GM21825 (cell line): Measurements from ENCODE around the gene ERVFRD-1.
"Not testable (repeated sequence)": the region's sequence is repeated elsewhere in the genome, so short reads cannot be mapped to it uniquely, and the experiment has no call there.

ENCODE experiments used
- ATAC-seq: cut with Tn5 transposase; IDR thresholded peaks from one replicate; pipeline ENCODE4 v1.9.1; 2021; ENCODE audit warnings: mild to moderate bottlenecking, moderate library complexity; ENCODE audit not compliant: unreplicated experiment

Gene ERVFRD-1

DNA sequence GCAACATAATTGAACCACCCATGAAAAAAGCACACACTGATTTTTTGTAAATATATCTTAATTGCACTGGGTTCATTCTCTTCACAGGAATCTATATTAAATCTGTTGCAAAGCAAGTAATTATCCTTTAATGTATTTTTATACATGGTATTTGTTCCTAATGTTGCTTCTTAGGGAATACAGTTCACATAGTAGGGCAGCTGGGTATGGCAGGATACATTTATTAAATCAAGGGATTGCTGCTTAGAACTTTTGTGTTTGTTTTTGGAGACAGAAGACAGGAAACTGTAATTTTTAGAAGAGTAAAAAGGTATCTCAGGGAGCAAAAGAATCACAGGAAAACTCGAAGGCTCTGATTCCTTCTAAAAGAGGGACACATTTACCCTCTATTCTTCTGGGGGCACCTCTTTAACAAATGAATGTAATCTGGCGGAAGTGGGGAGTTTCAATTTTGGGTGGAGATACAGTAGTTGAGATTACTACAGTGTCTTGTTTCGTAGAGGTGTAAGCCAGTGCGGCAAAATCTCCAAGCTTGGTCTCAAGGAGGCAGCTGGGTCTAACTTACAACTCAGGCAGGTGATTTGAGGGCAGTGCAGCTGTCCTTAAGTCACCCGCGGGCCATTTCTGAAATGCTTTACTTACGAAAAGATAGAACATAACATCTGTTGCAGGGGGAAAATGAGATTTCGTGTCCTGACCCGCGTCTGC, 18.7 kb downstream of the ERVFRD-1 start:
- peak; percentile 35 for ATAC-seq

DNA sequence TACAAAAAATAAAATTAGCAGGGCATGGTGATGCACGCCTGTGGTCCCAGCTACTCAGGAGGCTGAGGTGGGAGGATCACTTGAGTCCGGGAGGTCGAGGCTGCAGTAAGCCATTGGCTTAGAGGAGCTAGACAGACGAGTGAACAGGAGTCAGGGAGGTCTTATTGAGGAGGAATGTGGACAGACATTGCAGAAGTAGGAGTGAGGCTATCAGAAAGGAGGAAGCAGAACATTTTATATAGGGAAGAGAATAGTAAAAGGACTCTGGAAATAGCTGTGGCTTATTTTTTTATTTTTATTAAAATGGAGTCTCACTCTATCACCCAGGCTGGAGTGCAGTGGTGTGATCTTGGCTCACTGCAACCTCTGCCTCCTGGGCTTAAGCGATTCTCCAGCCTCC, 20.4 kb downstream of the ERVFRD-1 start:
- not testable (repeated sequence) for ATAC-seq

DNA sequence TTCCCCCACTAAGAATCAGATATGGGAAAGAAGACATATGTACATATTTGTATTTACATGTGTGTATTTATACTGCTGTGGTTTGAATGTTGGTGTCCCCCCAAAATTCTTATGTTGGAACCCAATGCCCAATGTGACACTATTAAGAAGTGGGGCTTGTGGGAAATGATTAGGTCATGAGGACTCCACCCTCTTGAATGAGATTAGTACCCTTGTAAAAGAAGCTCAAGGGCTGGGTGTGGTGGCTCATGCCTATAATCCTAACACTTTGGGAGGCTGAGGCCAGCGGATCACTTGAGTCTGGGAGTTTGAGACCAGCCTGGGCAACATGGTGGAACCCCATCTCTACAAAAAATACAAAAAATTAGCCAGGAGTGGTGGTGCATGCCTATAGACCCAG, 21.8 kb downstream of the ERVFRD-1 start:
- no peak for ATAC-seq

DNA sequence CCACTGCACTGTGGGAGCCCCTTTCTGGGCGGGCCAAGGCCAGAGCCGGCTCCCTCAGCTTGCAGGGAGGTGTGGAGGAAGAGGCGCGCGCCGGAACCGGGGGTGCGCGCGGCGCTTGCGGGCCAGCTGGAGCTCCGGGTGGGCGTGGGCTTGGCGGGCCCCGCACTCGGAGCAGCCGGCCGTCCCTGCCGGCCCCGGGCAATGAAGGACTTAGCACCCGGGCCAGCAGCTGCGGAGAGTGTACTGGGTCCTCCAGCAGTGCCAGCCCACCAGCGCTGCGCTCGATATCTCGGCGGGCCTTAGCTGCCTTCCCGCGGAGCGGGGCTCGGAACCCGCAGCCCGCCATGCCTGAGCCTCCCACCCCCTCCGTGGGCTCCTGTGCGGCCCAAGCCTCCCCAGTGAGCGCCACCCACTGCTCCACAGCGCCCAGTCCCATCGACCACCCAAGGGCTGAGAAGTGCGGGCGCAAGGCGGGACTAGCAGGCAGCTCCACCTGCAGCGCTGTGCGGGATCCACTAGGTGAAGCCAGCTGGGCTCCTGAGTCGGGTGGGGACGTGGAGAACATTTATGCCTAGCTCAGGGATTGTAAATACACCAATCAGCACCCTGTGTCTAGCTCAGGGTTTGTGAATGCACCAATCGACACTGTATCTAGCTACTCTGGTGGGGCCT, 24.2 kb downstream of the ERVFRD-1 start:
- ATAC-seq: not testable (repeated sequence)

DNA sequence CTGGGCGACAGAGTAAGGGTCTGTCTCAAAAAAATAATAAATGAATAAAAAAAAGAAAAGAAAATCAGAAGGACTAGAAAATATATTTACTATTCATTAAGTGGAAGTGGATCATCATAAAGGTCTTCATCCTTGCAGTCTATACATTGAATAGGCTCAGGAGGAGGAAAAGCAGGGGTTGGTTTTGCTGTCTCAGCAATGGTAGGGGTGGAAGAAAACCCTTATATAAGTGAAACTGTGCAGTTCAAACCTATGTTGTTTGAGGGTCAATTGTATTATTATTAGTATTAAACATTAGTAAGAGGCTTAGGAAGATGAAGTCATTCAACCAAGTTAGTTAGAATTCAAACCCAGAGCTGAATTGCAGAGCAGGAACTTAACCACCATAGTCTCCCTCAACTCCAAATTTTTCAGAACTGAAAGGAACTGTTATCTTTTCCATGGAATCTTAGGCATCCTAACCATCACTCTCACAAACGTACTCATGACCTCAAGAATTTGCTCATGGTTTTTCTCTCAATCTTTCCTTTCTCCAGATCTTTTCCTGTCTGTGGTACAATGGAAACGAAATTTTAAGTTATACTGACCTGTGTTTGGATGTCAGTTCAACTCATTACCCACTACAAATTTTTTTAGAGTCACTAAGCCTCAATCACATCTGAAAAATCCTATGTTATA, 25.6 kb downstream of the ERVFRD-1 start:
- ATAC-seq: no peak

DNA sequence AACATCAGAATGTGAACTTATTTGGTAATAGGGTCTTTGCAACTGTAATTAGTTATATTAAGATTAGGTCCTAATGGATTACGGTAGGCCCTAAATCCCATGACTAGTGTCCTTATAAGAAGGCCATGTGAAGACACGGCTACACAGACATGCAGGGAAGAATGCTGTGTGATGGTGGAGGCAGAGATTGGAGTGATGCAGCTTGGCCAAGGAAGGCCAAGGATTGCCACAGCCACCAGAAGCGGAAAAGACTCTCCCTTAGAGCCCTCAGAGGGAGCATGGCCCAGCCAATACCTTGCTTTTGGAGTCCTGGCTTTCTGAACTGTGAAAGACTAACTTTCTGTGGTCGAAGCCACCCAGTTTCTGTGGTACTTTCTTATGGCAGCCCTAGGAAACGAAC, 27.6 kb downstream of the ERVFRD-1 start:
- no peak for ATAC-seq

DNA sequence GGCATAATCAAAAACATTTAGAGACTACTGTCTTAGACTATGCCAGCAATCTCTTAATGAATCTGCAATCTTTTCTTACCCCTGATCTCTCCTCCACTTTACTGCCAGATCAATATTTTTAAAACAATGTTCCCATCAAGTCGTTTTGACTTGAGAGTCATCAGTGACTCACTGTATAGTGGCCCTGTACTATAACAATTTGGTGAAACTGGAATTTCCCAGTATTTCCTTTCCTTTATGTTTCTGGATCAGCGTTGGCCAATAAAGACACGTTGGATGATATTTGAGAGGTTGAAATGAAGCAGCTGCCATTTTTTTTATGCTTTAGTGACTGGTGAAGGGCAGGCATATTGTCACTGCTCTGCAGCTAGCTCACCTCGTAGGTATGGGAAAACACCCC, 28.0 kb downstream of the ERVFRD-1 start:
- ATAC-seq: no peak

DNA sequence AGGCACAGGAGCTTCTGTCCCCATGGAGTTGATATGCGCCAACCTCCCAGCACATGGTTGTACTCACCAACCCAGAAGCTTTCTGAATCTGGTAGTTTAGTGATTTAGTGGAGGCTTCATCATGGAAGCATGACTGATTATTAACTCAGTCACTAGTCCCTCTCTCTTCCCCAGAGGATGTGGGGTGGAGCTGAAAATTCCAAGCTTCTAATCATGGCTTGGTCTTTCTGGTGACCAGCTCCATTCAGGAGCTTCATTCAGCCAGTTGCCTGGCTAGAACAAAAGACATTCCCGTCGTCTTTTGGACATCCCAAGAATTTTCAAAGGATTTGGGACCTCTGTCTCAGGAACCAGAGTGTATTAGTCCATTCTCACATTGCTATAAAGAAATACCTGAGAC, 31.2 kb downstream of the ERVFRD-1 start:
- ATAC-seq: no peak

DNA sequence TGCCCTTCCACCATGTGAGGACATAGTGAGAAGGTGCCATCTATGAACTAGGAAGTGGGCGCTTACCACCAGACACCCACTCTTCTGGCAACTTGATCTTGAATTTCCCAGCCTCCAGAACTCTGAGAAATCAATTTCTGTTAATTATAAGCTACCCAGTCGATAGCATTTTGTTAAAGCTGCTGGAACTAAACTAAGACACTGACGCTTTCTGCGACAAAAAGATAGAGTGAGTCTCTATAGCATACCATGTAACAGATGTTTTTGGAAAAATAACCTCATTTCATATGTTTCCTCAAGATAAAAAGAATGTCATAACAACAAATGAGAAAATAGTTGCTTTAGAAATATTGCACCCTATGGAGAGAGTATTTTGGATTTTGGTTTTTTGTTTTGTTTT, 33.3 kb downstream of the ERVFRD-1 start:
- ATAC-seq: no peak

DNA sequence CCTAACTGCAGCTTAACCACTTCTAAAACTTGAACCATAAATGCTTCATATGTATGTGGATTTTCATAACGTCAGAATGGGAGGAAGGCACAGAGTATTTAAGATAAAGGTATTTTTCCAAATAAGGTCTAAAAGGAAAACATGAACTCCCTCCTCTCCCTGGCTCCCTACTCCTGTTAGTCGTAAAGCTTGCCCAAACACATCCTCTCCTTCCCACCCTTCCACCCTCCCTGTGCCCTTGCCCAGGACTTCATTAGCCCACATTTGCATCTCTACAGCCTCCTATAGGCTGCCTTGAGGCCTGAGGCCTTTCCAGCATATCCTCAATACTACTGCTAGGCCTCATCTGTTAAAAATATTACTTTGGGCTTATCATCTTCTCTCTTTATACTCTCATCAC, 35.0 kb downstream of the ERVFRD-1 start:
- ATAC-seq: no peak

DNA sequence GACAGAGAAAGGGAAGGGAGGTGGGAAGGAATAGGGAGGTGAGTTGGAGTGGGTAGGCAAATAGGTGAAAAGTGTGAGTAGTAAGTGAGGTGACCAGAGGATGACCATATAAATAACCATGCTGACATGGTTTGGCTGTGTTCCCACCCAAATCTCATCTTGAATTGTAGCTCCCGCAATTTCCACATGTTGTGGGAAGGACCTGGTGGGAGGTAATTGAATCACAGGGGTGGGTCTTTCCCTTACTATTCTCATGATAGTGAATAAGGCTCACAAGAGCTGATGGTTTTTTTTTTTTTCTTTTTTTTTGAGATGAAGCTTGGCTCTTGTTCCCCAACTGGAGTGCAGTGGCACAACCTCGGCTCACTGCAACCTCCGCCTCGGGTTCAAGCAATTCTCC, 39.4 kb downstream of the ERVFRD-1 start:
- no peak for ATAC-seq

DNA sequence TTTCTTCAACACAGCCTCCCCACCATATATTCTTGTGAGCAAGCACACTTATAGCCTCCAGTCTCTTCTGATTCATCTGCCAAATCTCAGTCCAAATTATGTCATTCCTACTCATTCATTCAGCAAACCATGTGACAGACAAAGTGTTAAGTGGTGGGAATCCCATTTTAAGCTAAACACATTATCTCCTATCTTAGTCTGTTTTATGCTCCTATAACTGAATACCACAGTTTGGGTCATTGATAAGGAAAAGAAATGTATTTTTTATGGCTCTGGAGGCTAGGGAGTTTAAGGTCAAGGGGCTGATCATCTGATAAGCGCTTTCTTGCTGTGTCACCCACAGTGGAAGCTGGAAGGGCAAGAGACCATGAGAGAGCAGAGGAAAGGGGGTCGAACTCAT, 41.8 kb downstream of the ERVFRD-1 start:
- no peak for ATAC-seq

DNA sequence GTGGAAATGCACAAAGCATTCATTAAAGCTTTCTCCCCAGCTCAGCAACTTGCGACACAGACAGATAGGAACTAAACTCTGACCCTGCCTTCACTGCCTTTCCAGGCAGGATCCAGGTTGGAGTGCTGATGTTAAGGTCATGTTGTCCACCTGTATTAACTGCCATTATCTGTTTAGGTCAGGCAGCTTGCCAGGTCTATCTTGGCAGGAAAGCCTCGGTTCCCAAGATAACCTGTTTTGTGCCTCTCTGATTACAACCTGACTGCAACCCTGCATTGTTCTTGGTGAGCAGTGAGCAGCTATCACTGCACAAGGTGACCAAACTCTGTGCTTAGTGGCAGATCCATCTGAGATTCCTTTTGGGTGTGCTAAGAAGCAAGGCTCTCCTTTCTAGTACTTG, 44.2 kb downstream of the ERVFRD-1 start:
- no peak for ATAC-seq

DNA sequence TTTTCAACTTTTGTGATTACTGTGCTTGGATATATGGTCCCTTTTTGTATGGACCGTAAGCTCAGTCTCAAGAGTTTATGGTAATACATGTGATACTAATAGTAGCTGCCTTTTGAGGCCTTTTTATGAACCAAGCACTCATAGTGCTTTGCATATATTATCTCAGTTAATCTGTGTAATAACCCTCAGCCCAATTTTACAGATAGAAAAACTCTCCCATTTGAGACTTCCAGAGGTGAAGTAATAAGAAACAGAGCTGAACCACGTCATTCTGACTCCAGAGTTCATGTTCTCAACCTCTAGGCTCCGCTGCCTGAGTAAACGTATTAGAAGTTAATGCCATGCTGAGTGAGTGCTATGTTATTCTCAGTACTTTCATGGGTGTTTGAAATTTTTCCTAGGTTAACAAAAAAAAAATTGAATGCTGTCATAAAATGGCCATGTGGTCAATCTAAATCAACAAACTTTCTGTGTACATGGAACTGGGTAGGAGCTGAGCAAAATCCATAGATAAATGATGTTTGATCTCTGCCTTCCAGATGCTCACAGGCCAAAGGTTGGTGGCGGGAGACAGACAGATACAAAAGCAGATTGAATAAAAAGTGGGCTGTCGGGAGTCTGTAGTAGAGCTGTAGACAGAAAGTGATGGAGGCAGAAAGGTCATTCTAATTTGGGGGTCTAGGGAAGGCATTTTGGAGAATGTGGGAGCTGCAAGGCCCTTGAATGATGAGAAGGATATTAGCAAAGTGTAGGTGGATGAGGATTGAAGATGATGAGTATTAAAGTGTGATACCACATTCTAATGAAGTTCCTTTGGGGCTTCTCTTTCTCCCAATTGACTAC, 44.8 kb downstream of the ERVFRD-1 start:
- ATAC-seq: no peak

DNA sequence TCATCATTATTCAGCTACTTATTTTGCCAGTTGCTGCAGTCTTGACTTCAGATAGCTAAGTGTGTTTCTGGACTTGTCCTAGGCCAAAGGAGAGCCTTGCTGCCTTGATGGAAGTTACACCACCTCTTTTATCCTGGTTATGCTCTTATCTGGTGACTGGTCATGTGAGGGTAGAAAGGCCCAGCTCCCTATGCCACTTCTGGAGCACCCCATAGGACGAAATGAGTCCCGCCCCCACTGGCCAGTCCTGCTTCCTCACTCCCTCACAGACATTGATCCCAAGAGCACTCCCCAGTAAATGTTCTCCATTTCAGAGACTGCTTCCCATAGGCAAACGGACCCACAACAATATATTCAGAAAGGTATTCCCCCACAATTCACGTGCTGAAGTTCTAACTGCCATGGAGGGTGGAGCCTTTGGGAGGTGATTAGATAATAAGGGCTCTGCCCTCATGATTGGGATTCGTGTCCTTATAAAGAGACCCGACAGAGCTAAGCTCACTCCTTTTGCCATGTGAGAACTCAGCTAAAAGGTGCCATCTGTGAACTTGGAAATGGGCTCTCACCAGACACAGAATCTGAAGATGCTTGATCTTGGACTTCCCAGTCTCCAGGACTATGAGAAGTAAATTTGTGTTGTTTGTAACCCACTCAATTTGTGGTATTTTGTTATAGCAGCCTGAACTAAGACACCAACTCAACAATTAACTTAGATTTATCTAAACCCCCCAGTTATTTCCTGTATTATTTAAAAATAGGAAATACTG, 45.9 kb downstream of the ERVFRD-1 start:
- ATAC-seq: no peak

DNA sequence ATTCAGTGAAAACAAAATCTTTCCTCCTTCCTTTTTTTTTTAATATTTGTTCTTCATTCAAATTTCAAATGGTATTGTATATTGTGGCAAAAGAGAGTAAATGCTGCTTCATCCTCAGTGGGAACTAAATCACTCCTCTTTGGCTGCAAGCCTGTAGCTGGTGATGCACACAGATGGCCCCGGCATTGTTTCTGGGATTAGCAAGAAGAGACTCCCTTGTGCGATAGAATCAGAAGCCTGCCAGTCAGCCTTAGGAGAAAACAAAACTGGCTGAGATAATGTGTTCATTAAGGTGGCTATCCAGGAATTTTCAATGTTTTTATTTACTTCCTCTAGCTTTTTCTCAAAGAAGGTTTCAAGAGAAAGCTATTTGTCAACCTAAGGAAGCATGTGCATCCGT, 46.7 kb downstream of the ERVFRD-1 start:
- no peak for ATAC-seq

DNA sequence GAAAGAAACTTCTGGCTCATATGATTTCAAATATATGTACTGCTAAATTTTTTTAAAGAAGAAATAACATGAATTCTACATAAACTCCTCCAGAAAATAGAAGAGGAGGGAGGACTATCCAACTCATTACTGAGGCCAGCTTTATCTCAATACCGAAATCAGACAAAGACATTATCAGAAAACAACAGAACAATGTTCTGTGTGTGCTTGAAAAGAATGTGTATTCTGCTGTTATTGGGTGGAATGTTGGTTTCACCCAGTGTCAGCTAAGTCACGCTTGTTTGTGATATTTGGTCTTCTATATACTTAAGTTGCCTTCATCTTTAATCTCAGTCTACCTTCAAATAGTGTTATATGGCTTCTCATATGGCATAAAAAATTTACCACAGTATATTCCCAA, 48.8 kb downstream of the ERVFRD-1 start:
- no peak for ATAC-seq

DNA sequence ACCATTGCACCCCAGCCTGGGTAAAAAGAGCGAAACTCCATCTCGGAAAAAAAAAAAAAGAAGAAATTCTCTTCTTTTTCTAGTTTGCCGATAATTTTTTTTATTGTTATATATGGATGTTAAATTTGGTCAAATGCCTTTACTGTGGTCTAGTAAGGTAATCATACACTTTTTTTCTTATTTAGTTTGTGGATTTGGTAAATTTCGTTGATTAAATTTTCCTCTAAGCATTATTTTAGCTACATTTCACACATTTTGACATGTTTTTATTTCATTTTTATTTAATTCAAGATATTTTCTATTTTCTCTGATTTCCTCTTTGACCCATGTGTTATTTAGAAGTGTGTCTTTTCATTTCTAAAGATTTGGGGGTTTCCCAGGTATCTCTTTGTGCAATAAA, 49.4 kb downstream of the ERVFRD-1 start:
- no peak for ATAC-seq

DNA sequence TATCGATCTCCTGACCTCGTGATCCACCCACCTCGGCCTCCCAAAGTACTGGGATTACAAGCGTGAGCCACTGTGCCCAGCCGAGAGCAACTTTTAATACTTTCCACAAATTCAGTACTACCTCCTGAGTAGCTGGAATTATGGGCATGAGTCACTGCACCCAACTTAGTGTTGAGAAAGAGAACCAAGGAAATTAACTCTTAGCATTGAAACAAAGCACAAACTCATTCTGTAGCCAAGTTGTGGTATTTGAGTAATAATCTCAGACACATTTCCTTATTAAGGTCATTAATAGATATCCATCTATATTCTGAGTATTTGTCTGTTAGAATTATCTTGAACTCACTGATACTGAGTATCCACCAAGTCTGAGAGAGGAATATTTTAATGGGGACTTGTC, 53.1 kb downstream of the ERVFRD-1 start:
- ATAC-seq: no peak

DNA sequence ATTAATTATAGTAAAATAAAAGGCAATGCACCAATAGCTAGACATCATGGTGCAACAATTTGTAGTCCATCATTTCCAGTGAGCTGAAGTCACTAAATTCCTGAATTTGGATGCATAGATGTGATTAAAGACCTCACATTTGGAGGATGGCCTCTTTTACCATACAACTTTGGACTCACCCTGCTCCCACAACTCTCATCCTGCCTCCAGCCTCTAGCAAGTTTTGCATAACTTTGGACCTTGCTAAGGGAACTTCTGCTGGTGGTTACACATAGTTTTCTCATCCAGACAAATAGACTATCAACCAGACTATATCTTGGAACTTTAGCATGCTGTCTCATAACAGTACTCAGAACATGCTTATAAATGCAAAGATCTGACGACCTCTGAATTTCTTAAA, 54.7 kb downstream of the ERVFRD-1 start:
- no peak for ATAC-seq
